T-helper 2 cell treated with Interferon-gamma antibody and Interleukin-4, amounts not matched to agents 100 ng/mL and 5 ng/mL, for 36 hours (primary cell): ENCODE results near the gene LINC00237. TPM values are rescaled to one million over a fixed set of nuclear protein-coding genes. Genes with fewer than 3 reads are reported as not detected.

Source experiments
- intact Hi-C: fragments of 100-400 bp; cut with micrococcal nuclease; formaldehyde crosslinking; loops from one replicate; pipeline ENCODE4 v1.15.1; 2023
- total RNA-seq: library from RNA; stranded (reverse); gene quantifications from 2 replicates; pipeline ENCODE4 v1.2.3, GENCODE V29; 2022

Gene LINC00237
- total RNA-seq, 1 donor from 2014 or later = not detected

GRCh38 chr20:21125849-21126580, 19.9 kb upstream of the LINC00237 start, which contains the start of gene KIZ:
KIZ (plus strand) TSS chr20:21126082; CDS start chr20:21126116, 34 bp downstream.
- intact Hi-C loops = loop anchor here (1.0 to 10.0 kb wide), 4 partner anchors 23 to 1071 kb away; partner anchors contain the start of genes CFAP61, CRNKL1 and XRN2

- intact Hi-C loops = loop anchor here (1.0 to 10.0 kb wide), 3 partner anchors 22 to 1070 kb away; partner anchors contain the start of genes CFAP61, CRNKL1 and XRN2
Observed at GRCh38 chr20:21125072-21125848, 19.1 kb upstream of the LINC00237 start.

GRCh38 chr20:21124190-21124589, 18.0 kb upstream of the LINC00237 start:
- intact Hi-C loops = loop anchor here (10.0 kb wide), 1 partner anchor 1069 kb away; the partner anchor contains the start of genes CFAP61 and CRNKL1

GRCh38 chr20:21118782-21119181, 12.6 kb upstream of the LINC00237 start:
- intact Hi-C loops = no loop called here

- intact Hi-C loops = no loop called here
Observed at GRCh38 chr20:21118138-21118537, 12.0 kb upstream of the LINC00237 start.

- intact Hi-C loops = no loop called here
Observed at GRCh38 chr20:21117521-21117920, 11.4 kb upstream of the LINC00237 start.

- intact Hi-C loops = no loop called here
Observed at GRCh38 chr20:21114584-21114983, 8.4 kb upstream of the LINC00237 start.

- intact Hi-C loops = no loop called here
Observed at GRCh38 chr20:21113697-21114096, 7.5 kb upstream of the LINC00237 start.

GRCh38 chr20:21111416-21111815, 5.3 kb upstream of the LINC00237 start:
- intact Hi-C loops = no loop called here

GRCh38 chr20:21110811-21111210, 4.7 kb upstream of the LINC00237 start:
- intact Hi-C loops = no loop called here

- intact Hi-C loops = loop anchor here (10.0 kb wide), 1 partner anchor 1476 kb away; the partner anchor contains the start of gene FOXA2
Observed at GRCh38 chr20:21109144-21109543, 3.0 kb upstream of the LINC00237 start.

GRCh38 chr20:21105429-21106170, 558 bp downstream of the LINC00237 start:
- intact Hi-C loops = loop anchor here (2.0 to 10.0 kb wide), 2 partner anchors 407 to 1479 kb away; partner anchors contain the start of gene FOXA2

GRCh38 chr20:21104921-21105320, 1.2 kb downstream of the LINC00237 start:
- intact Hi-C loops = loop anchor here (2.0 to 10.0 kb wide), 5 partner anchors 58 to 1480 kb away; partner anchors contain the start of genes FOXA2 and INSM1

- intact Hi-C loops = loop anchor here (2.0 to 10.0 kb wide), 5 partner anchors 57 to 1480 kb away; partner anchors contain the start of genes FOXA2 and INSM1
Observed at GRCh38 chr20:21104466-21104761, 1.7 kb downstream of the LINC00237 start.

GRCh38 chr20:21103582-21104465, 2.3 kb downstream of the LINC00237 start:
- intact Hi-C loops = loop anchor here (1.0 to 10.0 kb wide), 7 partner anchors 21 to 1481 kb away; partner anchors contain the start of genes FOXA2 and INSM1

- intact Hi-C loops = loop anchor here (1.0 to 10.0 kb wide), 6 partner anchors 23 to 1482 kb away; partner anchors contain the start of genes FOXA2 and INSM1
Observed at GRCh38 chr20:21102603-21103311, 3.4 kb downstream of the LINC00237 start.

GRCh38 chr20:21101932-21102575, 4.1 kb downstream of the LINC00237 start:
- intact Hi-C loops = loop anchor here (2.0 to 10.0 kb wide), 7 partner anchors 55 to 1483 kb away; partner anchors contain the start of genes FOXA2, INSM1 and XRN2

- intact Hi-C loops = loop anchor here (2.0 to 10.0 kb wide), 6 partner anchors 54 to 1483 kb away; partner anchors contain the start of genes FOXA2, INSM1 and XRN2
Observed at GRCh38 chr20:21101453-21101931, 4.7 kb downstream of the LINC00237 start.
